GM21360 (cell line): ENCODE data around the gene CNGA2.

Source experiments
- ATAC-seq: cut with Tn5 transposase; IDR thresholded peaks from one replicate; pipeline ENCODE4 v1.9.1; 2021; ENCODE audit warnings: mild to moderate bottlenecking, moderate library complexity; ENCODE audit not compliant: unreplicated experiment

Gene CNGA2

GRCh38 chrX:151750511-151750910 lies 16.0 kb downstream of the CNGA2 start:
- ATAC-seq = no peak

DNA sequence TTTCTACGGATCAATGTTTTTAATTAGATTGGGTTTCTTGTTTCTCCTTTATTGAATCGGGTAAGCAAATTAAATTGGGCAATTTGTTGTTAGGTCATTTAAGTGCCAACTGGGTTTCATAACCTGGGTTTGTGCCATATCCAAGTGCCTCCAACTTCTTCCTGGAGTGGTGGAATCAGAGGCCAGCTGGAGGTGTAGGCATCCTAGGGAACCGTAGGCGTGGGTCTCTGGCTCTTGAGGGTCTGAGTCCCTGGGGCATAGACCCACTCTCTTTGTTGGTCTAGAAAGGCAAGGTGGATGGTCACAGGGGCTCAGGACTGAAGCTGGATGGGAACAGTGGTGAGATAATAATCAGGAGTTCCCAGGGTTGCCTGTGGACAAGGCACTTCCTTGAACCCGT lies 18.3 kb downstream of the CNGA2 start:
- ATAC-seq = no peak

GRCh38 chrX:151753313-151754046 lies 18.9 kb downstream of the CNGA2 start:
- ATAC-seq = peak; percentile 85

DNA sequence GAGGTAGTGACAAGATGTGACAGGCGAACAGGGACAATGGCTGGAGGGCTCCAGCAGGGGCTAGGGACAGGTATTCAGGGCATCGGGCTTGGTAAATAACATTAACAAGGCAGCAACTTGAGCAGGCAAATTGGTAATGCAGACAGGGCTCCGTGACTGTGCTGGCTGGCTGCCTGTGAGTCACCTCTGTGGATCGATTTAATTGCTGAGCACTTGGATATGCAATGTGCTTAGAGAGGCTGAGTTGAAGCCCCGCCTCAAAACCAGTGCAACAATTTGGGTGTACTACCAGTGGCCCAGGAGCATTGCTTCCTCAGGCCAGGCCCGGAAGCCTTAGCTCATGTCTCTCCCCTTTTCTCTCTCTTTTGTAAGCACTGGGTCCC lies 19.5 kb downstream of the CNGA2 start:
- no peak for ATAC-seq

DNA sequence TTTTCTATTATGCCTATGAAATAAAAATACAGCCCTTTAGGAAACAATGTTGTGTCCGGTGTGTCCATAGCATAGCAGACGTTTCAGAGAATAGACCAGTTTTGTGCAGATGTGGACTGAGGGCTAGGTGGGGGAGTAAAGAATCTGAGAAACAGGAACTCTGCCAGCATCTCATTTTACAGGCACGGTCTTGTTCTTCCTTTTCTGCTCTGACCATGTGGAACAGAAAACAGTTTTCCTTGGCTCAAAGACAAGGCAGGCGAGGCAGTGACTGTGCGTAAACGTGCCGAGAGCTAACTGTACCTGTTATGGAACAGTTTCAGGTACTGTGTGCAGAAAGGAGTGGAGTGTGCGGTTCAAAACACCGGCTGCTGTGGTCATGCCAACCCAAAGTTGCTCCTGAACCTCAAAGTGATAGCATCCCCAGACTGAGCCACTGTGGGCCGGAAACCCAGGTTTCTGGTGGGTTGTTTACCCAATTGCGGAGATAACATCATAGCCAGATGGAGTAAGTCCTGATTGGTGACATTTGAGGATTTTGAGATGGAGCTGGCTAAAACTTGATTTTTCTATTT lies 20.2 kb downstream of the CNGA2 start:
- ATAC-seq = no peak

DNA sequence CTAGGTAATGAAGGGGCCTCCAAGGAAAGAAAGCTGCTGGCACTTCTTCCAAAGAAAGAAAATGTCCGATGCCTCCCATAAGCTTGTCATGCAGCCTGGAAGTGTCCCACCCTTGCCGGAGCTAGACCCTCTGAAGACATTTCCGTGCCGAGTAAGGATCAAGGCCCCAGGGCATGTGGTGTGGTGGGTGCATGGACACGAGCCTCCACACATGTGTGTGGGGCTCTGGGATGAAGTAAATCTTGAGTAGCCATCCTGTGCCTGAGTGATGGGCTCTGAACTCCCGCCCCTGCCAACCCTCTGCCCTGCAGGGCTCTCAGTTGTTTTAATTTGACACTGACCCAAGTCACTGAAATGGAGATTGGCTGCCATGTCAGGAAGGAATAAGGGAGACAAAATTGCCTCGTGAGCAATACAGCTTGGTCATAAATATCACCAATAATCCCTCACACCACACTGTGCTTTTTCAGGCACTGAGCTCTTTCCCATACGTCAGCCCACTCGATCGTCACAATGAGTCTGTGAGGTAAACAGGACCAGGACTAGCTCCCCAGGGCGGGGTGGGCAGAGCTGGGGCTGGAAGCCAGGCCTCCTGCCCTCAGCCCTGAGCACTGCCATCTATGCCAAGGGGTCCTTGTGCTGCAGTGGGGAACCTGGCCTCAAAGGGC lies 24.6 kb downstream of the CNGA2 start:
- ATAC-seq = no peak

- no peak for ATAC-seq
These were observed 28.3 kb downstream of the CNGA2 start for GRCh38 chrX:151762802-151763201.

GRCh38 chrX:151763711-151764110 lies 29.2 kb downstream of the CNGA2 start:
- ATAC-seq = no peak

DNA sequence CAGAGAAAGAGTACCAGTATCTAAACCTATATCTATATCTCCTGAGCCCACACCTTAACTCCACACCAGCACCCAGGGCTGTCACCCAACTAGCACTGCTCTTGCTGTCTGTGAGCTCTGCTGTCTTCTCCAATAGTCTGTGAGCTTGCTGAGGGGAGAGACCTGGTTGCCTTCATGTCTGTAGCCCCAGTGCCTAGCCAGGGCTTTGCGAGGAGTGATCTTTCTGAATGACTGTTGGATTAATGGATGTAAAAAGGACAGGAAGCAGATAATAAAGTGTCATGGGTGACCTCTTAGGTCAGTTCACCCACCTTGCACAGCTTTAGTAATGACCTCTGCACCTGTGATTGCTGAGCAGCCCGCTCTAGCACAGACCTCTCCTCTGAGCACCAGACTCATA lies 30.5 kb downstream of the CNGA2 start:
- no peak for ATAC-seq

DNA sequence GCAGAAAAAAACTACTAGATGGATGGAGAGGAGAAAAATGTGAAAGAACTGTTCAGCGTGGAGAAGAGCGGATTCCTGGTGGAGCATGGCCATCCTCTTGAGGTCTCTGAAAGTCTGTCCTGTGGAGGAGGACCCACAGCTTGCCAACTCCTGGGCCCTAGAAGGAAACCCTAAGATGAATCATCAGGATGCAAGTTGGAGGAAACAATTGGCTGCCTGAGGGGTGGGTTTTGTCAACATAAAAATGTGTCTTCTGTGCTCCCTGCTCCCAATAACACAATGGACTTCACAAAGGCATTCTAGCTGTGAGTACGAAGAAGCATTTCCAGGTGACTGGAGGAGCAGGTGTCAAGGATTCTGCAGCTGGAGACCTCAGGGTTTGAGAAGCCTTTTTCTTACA lies 37.2 kb downstream of the CNGA2 start:
- ATAC-seq = no peak

DNA sequence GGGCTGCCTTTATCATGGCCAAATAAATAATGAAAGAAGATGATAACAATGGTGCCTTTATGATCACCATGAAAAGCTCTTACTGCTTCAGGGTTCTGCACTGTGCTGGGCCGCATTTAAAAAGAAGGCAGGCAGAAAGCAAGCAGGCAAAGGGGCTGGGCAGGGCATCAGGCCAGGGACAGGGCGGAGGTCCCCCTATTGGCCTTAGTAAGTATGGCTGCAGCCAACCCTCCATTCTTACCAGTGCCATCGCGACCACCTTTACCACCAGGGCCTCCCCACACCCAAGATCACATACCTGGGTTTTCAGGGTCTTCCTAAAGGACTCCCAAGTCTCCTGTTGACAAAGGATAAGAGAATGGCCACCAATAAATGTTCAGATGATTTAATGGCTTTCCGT lies 38.9 kb downstream of the CNGA2 start:
- no peak for ATAC-seq

DNA sequence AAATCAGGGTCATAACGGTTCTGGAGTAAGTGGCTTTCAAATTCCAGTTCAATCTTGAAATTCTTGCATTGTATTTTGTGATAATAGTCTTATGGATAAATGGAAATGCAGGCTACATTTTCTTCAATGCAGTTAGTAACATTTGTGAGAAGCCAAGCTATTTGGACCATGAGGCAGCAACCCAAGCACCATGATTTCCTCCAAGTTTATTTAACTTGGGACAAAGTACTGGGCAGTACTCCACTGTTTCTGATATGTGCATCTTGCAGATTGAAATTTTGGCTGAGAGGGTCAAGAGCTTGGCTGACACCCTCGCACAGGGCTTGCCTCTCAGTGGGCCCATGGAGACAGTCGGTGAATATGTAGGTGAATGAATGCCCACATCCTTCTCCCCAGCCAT lies 39.9 kb downstream of the CNGA2 start:
- ATAC-seq = no peak

GRCh38 chrX:151776181-151776731 lies 41.7 kb downstream of the CNGA2 start:
- no peak for ATAC-seq

DNA sequence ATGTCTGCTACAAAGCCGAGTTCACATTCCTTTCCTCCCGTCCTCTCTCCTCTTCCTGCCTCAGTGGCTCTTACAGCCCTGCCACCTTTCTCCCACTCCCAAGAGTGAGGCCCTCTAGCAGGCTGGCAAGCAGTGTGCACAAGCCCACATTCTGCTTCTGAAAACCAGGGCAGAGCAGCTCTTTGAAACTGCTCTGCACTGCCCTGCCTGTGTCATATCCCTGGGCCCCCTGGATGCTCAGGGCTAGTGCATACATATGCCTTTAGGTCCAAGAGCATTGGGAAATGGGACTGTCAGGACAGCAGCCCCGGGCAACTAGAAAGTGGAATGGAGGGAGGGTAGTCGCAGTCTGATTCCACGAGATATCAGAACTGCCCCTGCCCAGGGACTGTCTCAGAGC lies 42.4 kb downstream of the CNGA2 start:
- ATAC-seq = no peak

GRCh38 chrX:151779258-151779657 lies 44.7 kb downstream of the CNGA2 start:
- ATAC-seq = no peak

DNA sequence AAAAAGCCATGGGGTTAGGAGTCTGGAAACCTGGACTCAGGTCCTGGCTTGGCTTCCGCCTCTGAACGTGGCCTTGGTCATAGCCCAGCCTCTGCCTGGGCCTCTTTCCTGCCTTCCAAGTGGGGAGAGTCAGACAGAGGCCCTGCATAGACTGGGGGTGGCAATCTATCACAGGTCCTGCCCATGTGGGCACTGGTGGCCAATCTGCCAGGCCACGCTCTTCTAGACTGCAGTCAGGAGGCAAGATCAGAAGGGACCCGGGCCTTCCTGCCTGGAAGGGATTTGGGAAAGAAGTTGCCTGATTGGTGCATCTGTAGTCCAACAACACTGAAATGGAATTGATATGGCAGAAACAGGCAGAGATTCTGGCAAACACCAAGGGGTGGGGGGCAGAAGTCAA lies 46.1 kb downstream of the CNGA2 start:
- ATAC-seq = no peak

GRCh38 chrX:151789179-151789800 lies 54.7 kb downstream of the CNGA2 start:
- no peak for ATAC-seq

- no peak for ATAC-seq
These were observed 56.1 kb downstream of the CNGA2 start for GRCh38 chrX:151790481-151791160.

DNA sequence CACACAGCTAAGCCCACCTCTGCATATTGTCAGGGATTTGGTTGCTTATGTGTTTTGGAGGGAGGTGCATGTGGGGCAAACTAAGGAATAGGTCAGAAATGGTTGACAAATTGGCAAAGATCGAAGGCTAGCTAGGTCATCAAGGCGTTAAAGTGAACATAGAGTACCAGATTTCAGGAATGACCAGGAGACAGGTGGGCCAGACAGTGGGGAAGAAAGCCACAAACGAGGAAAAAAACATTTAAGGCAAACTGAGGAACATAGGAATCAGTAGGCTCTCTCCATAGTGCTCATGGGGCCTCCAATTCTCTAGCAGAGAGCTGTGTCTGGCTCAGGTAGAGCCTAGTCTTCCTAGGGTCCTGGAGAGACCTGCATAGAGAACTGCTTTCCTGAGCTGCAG lies 57.4 kb downstream of the CNGA2 start:
- no peak for ATAC-seq

GRCh38 chrX:151792505-151792904 lies 58.0 kb downstream of the CNGA2 start:
- no peak for ATAC-seq

- ATAC-seq = no peak
These were observed 59.3 kb downstream of the CNGA2 start for GRCh38 chrX:151793886-151794285.
